ENCODE results near the gene CSNK2A1.

CSNK2A1 gene

DNA sequence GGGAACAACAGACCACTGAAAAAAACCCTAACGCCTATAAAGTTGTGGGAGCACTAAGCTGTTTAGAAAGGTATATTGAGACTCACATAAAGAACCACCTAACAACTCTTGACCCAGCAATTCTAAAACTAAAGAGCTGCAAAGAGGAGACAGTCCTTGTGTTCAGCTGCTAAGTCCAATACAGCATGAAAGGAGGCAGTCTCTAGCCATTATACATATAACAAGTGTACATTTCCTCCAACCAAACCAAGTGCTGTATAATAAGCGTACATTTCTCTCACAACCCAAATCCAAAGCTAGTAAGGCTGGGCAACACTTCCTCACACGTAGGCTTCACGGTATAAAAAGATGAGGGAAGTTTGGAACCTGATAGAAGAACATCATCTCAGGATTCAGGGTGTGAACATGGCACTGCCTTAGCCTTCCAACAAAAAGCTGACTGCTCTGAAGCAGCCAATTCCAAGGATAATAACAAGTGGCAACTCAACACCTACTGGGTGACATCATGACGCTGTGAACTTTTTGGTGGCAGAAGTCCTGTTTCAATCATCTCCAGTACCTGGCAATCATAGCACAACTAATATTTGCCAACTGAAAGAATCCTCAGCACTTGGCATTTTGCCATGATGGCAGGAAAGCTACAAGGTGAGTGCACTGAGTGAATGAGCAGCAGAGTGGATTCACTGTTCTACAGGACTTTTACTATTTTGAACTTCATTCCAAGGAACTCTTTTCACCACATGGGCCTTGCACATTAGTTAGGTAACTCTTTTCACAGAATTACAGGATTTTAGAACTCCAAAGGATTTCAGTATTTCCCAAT is 97.9 kb downstream of the CSNK2A1 start:
- DNase-seq, result no peak

DNA sequence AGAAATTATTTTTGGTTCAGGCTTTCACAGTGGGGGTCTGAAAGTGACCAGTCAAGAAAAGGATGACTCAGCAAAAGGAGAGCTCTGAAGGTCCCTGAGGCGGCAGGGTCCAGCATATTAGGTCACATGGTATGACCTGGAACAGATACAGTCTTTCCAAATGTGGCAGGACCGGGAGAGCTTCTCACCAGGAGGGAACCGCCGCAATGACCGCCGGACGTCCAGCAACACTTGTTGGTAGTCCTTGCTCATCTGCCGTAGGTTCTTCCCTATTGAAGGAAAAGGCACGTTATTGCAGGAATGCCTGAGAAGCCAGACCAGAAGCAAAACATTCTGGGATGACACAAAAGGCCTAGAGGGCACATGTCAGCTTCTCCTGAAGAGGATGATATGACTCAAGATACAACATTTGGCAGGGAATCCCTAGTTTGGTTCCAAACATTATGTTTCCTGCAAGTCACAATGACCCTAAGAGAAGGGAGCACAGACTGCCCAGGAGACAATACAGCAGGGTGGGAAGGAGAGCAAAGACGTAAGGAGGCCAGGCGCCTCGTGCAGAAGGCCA is 98.6 kb downstream of the CSNK2A1 start:
- no peak for DNase-seq

DNA sequence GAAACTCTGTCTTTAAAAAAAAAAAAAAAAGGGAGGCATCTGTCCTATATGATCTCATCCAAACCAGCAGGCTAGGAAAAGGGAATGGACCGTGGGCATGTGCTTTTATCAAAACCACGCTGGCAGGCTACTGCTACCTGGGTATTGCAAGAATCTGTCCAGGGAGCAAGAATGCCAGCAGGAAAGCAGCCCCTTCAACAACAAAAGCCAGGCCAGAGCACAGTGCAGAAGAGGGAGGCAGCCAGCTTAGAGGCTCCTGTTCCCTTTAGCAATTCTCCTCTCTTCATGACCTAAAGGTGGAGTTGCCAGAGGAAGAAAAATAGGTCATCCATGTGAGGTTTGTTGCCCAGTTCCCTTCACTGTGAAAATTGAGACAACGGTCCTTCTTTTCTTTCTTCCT is 99.5 kb downstream of the CSNK2A1 start:
- DNase-seq, result no peak

DNA sequence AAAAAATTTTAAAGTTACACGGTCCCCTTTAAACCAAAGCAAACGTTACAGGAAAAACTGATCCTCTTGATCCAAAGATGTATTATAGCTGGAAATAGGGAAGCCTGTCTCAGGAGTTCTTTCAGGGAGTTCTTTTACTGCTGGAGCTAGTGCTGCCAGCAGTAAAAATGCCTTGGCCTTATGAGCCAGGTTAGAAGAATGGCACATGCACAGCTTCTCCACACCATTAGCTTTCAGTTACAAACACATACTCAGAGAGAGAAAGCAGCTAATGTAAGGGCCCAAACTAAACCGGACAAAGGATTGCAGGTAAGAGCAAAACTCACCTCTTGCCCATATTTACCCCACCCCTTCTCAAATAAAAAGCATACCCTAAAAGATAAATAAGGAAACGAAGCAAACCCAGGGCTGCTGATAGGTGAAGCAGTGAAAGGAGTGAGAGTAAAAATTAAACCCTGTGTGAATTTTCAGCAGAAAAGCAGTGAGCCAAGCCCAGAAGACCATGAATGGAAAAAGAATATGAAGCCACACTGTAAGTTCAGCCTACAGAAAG is 100.3 kb downstream of the CSNK2A1 start:
- no peak for DNase-seq

DNA sequence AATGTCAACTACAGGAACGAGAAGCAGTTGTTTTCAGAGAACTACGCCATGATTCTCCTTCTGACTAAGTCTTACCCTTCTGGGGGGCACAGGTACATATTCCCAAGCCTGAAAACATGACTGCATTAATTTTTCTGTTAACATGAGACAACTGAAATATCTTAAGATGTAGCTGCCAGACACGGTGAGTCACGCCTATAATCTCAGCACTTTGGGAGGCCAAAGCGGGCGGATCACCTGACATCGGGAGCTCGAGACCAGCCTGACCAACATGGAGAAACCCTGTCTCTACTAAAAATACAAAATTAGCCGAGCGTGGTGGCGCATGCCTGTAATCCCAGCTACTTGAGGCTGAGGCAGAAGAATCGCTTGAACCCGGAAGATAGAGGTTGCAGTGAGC is 103.0 kb downstream of the CSNK2A1 start:
- no peak for DNase-seq

DNA sequence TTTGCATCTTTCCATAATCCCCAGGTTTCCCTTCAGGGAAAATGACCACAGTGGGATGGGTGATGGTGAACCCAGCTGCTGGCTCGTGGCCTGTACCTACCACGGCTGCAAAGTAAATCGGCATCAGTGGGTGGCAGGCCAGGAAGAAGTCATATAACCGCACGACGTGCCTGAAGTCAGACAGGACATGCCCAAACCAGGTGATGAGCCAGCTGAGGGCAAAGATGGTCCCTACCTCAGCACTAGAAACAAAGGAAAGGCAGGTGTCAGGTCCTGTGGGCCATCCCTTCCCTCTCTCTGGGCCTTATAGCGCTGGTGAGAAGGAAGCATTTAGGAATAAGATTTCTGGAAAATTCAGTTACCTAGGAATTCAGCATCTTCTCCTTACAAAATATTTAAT is 103.4 kb downstream of the CSNK2A1 start:
- DNase-seq, result no peak

DNA sequence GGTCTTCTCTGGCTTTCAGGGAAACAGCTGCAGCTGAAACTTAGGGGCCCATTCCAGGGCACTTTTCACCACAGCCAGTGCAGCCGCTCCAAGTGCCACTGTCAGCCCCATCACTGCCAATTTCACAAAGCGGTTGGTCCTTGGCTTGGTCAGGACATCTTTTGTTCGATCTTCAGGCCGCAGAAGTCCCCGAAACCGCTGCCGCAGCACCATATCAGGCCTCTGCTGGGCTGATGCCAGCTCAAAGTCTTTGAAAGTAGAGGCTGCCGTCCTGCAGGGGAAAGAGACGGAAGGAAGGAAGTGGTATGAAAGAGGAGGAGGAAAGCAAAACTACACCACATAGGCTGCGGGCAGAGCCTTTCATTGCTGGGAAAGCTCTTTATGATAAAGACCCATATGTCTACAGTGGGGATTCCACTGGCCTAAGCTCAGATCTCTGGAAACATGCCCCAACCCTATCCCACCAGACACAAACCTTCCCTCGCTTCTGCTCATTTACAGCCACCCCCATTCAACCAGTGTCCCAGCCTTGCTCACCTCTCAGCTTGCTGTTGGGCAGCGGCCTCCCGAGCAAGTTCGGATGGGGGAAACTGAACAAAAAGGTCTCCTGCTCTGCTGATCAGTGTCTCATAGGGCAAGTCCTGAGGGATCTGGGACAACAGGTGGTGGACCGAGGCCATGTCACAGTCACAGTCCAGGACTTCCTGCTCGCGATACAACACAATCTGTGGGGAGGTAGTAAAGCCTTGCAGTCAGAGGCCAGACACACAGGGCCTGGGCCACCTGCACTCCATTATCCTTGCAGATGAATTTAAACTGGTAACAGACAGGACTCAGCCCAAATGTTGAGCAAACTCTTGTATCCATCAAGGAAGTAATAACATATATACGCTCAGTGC is 104.8 kb downstream of the CSNK2A1 start:
- peak; percentile 82 for DNase-seq

DNA sequence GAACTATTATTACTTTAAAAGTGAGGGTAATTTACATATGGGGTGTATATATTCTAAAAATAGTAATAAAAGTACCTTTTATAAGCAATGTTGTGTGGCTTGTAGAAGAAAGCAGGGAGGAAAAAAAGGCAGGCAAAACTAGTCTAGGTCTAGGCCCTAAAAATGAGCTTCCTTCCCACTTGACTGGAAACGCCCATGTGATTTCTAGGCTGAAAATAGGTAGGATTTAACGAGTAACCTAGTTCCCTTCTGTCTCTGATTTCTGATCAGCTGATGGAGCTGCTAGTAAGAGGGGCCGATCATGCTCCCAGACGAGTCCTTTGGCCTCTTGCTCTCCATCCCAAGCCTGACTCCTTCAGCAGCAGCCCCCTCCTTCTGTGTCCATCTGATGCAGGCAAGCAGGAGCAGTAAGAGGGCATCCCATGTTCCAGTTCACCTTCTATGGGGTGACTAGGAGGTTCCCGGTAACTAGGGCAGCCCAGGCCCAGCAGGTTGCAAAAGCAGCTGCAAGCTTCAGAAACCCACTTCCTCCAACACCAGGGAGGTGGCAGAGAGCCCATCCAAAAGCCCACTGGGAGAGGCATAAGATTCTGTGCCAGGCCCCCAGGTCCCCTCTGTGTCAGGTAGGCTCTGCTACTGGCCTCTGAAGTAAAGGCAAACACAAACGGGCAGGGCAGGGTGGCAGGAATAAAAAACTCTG is 105.7 kb downstream of the CSNK2A1 start:
- DNase-seq, result peak; percentile 41

DNA sequence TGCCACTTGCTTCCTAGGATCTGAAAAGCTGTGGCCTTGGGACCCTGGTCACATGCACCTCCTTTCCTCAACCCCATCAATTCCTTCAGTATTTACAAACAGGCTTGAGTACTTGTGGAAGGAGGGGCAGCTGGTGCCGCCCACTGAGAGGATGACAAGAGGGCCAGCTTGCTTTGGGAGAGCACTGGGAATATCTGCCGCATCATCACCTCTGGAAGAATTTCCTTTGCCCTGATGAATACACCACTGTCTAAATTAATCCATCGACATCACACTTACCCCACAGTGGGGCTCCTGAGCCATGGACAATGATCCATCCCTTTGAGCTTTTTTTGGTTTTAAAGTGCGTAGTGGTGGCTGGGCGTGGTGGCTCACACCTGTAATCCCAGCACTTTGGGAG is 107.1 kb downstream of the CSNK2A1 start:
- DNase-seq, result no peak

DNA sequence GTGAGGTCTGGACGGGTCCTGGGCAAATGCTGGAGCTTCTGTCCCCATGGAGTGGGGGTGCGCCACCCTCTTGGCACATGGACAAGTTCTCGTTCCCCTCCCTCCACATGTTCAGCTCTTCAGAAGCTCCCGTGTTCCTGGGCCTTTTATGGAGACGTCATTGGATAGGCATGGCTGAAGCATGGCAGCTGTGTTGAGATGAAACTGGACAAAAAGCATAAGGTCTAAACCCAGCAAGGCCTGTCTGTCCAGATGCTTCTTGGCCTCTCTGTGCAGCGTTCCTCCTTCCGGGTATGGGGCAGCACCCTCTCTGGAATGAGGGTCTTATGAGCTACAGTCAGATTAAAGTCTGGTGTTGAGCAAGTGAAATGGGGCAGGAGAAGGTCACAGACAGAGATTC is 108.0 kb downstream of the CSNK2A1 start:
- no peak for DNase-seq

DNA sequence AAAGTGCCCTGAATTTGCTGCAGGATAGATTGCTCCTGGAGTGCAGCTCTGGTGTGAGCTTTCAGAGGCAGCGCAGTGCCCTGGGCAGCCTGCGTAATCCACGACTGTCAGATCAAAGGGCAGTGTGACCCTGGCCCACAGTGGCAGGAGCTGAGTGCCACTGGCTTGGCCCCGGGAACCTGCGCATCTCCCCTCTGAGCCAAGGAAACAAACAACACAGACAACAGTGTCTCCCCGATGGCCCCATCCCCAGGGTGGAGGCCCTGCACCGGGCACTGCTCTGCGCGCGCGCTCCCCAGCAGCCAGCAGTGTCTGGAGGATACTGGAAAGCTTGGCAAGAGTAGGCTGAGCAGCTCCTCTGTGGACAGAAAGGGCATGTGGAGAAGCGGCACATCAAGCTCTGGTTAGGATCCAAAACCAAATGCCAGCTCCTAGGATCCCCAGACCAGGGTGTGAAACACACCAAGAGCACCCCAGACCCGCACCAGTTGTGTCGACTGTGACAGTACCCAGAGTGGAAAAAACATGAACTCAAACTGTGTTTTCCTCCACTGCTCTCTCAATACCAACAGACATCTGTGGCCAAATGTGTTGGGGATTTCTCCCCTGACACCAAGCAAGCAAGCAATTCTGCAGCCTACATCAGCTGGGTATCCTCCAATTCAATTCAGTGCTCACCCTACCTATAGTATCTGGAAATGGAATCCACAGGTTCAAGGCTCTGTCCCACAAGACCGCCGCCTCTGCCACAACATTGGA is 108.8 kb downstream of the CSNK2A1 start:
- DNase-seq, result no peak

DNA sequence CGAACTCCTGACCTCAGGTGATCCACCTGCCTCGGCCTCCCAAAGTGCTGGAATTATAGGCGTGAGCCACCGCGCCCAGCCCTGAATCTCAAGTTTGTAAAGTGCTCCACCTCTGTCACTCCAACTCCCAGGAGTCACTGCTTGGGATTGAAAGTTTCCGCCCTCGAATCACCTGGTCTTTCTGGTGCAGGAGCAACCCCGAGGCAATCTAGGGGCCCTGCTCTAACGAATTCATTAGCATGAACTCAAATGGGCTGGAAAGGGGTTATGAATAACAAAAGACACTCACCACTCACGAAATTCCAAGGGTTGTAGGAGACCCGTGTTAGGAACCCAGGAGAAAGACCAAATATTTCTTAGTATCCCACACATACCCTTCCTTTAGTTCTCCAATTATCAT is 109.4 kb downstream of the CSNK2A1 start:
- no peak for DNase-seq

DNA sequence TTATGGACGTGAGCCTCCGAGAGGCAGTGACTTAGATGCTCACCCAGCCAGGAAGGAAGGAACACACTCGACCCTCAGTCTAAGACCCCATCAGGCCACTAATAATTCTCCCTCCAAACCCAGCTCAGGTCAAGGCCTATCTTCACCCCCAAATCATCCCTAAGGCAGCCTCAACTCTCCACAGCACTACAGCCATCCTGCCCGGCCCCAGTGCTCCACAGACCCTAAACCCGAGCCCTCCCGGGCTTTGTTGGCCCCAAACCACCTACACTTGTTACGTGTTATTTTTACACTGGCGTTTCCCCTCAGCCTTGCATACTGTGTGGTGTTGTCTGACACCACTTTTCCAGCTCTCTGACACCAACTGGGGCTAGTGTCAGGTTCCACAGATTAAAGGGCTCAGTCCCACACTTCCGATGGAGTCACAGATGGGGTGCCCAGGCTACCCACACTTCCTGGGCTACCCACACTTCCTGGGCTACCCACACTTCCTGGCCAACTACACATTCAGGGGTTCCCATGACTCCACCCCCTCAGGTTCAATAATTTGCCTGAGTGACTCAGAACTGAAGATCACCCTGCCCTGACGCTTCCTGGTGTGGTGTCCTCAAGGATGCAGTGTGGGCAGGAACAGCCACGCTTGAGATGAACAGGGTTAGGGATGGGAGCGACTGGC is 110.2 kb downstream of the CSNK2A1 start:
- DNase-seq, result no peak

DNA sequence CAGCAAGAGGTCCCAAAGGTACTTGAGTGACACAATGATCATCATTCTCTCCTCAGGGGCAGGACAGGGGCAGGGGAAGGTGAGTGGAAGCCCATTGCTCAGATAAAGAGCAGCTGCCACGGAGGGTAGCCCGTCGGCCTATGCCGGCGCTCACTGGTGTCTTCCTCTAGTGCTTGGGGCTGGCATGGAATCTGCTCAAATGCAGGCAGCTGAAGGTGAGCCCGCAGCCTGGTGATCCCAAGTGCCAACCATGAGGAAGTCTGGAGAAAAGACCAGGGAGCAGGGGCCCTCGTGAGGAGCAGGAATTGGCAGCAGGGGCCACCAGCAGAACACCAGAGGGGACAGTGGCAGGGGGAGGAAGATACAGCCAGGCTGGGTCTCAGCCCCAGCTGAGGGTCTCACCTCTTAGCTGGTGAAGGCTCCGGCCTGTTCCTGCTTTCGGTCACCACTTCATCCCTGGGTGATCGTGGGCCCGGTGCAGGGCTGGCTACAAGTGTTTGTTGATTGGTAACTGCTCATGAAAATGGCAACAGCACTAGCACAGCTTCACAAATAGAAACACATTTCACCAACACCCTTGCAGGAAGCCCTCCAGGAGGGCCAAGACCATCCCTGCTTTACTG is 110.8 kb downstream of the CSNK2A1 start:
- DNase-seq, result no peak

DNA sequence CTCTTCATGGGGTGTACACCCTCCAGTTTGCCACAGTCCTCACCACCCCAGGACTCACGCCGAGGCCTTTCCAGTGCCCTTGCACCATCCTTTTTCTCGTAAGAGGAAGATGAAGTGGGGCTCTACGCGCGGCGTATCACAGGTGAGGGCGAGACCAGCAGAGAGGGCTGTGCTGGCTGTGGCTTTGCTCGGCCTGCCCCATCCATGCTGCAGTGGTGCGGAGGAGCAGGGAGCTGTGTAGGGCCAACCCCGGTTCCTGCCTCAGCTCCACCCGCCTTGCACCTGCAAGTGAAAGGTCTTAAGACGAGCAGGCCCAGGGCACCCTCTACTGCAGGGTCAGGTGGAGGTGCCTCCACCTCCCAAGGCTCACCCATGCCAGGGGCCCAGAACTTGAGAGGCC is 111.4 kb downstream of the CSNK2A1 start:
- DNase-seq, result no peak

DNA sequence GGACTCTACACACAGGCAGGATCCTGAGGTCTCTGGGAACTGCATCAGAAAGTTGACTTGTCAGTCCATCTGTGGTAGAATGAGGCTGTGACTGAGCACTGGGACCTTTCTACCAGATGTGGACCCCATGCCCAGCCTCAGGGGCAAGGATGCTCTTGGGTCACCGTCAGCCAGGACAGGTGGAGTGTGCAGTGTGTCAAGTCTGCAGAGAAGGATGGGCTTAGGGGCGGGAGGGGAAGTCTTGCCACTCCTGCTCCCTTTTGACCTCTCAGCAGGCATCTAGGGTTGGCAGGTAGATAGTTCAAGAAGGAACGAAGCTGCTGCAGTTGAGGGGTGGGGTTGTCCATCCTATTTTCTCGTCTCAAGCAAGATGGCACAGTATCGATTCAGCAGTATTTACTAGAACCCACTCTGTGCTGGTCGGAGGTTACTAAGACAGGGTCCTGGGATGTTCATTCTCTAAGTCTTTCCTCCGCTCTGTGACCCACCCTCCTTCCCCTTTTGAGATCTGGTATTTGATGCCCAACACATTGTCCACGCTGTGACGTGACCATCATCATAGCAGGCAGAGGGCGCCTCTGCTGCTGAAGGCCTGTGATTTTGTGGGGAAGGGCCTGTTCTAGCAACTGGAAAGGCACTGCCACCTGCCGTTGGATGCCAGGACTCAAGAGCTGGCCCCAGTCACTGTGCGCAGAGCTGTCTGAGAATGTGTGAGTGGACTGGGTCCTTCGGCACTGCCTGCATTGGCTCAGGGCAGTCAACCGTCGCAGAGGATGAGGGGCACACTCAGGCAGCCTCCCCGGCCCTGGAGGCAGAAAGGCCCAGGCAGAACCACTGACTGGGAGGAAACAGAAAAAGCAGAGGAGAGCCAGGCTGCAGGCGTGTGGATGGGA is 112.3 kb downstream of the CSNK2A1 start:
- peak; percentile 3 for DNase-seq

DNA sequence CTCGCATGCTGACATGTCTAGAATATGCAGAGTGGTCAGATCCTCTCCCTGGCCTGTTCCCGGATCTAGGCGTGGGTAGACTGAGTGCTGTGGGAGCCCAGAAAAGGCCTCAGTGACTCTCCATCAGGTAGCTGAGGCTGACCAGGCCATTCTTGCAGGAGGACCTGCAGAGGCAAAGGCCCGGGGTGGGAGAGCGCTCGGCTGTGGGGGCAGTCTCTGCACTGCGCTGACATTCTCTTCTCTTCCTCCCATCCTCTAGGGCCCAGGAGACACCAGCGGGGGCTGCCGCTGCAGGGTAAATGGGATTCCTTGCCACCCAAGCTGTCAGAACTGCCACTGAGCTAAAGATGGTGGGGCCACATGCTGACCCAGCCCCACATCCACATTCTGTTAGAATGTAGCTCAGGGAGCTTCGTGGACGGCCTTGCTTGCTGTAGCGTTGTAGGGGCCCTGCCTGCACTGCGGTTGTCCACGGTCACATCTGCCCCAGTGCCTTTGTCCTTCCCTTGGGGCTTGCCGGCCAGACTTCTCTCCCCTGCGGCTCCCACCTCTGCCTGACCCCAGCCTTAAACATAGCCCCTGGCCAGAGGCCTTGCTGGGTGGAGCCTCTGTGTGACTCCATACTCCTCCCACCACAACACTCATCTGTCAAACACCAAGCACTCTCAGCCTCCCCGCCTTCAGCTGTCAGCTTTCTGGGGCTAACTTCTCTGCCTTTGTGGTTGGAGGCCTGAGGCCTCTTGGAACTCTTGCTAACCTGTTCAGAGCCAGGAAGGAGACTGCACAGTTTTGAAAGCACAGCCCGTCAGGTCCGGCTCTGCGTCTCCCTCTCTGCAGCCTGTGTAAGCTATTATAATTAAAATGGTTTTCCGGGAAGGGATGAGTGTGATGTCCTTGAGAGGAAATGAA is 113.2 kb downstream of the CSNK2A1 start:
- no peak for DNase-seq

DNA sequence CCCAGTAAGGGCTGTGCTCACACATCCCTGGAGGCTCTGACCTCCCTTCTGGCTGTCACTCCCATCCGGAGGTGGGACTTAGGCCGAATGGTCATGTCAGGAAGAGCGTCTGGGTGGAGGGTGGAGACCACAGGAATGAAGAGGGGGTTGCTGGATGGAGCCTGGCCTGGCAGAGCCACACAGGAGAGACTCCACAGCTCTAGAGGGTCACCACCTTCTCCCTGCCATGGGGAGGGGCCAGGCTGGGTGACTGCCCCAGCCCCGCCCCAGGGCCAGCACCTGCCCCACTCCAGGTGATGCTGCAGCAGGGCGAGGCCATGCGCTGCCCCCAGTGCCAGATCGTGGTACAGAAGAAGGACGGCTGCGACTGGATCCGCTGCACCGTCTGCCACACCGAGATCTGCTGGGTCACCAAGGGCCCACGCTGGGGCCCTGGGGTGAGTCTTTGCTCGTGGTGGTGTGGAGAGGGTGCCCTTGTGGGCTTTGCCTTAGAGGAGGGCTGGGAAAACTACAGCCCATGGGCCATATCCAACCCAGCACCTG is 114.9 kb downstream of the CSNK2A1 start:
- no peak for DNase-seq

Data from KG1 (cell line).